Measurements from ENCODE around the gene NELL1.

The NELL1 gene

DNA sequence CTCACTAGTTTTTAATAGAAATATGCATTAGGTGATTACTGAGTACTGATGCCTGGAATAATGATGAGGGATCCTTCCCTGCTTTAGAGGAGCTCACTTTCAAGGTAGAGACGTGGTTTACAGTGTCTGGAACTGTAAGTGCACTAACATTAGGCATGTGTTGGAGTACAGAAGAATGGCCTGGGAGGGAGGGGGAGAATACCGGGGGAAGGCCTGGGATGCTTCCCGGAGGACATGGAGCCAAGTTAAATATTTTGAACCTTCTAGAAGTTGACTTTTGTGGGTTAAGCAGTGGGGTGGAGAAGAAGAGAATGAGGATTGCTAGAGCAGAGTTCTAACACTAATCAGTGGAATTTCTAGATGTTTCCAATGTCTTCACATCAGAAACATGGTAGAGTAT is 261.6 kb downstream of the NELL1 start:
- Histone ChIP-seq H3K4me3 (ENCODE audit: low read depth in 1 of 2, low read length in 2 of 2) (no peak overlapping the region), H3K9me3 (ENCODE audit: low read length) (no peaks in the 10 kb centered on the region), H3K36me3 (ENCODE audit: insufficient read depth, low read length) (no peaks in the 10 kb centered on the region), H3K4me1 (ENCODE audit: insufficient read depth, low read length) (no peaks in the 10 kb centered on the region), H3K9ac (ENCODE audit: low read length) (no peak overlapping the region), H3K27ac (ENCODE audit: low read depth, low read length) (no peak overlapping the region), H3K27me3 (ENCODE audit: control insufficient read depth in 1 of 2, insufficient read depth in 2 of 2, low read length in 2 of 2) (no peaks in the 10 kb centered on the region)

DNA sequence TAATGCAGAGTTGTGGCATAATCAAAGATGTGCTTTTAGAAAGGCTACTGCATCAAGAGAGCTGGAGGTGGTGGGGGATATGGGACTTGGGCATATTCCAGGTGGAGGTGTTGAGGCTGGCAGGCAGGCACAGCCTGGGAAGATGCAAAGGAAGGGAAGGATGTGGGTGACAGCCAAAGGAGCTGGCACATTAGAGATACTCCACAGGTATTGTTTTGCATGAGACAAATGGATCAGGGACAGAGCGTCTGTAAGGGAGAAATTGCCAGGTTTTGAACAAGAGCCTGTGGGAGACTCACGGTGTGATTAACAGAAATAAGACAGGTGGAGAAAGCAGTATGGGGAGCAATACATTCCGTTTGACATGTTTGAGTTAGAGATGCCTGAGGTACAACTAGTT is 263.7 kb downstream of the NELL1 start:
- no peaks in the 10 kb centered on the region for H3K4me1 ChIP-seq (ENCODE audit: insufficient read depth, low read length)
- no peaks in the 10 kb centered on the region for H3K9me3 ChIP-seq (ENCODE audit: low read length)
- H3K36me3 ChIP-seq (ENCODE audit: insufficient read depth, low read length): no peaks in the 10 kb centered on the region
- H3K4me3 ChIP-seq (ENCODE audit: low read depth in 1 of 2, low read length in 2 of 2): no peak overlapping the region
- no peak overlapping the region for H3K9ac ChIP-seq (ENCODE audit: low read length)
- H3K27me3 ChIP-seq (ENCODE audit: control insufficient read depth in 1 of 2, insufficient read depth in 2 of 2, low read length in 2 of 2): no peaks in the 10 kb centered on the region
- H3K27ac ChIP-seq (ENCODE audit: low read depth, low read length): no peak overlapping the region

DNA sequence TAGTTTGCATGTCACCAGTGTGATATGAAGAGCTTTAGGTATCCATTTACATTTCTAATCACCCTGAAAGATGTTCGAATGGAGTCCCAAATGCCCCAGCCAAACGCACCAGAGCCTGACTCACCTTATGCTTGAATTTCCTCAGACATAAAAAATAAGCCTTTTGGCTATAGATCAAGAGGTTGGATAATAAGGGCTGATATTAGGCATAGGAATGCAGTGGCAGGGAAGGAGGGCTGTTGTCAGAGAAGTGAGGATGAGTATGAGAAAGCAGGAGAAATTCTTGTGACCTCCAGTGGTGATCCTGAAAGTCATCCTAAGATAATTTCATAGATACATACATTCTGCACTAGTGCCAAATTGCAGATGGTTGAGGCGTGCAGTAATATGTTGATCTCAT is 264.6 kb downstream of the NELL1 start:
- Histone ChIP-seq H3K4me3 (ENCODE audit: low read depth in 1 of 2, low read length in 2 of 2) (no peak overlapping the region), H3K27ac (ENCODE audit: low read depth, low read length) (no peak overlapping the region), H3K4me1 (ENCODE audit: insufficient read depth, low read length) (no peaks in the 10 kb centered on the region), H3K9ac (ENCODE audit: low read length) (no peak overlapping the region), H3K27me3 (ENCODE audit: control insufficient read depth in 1 of 2, insufficient read depth in 2 of 2, low read length in 2 of 2) (no peaks in the 10 kb centered on the region), H3K36me3 (ENCODE audit: insufficient read depth, low read length) (no peaks in the 10 kb centered on the region), H3K9me3 (ENCODE audit: low read length) (no peaks in the 10 kb centered on the region)

DNA sequence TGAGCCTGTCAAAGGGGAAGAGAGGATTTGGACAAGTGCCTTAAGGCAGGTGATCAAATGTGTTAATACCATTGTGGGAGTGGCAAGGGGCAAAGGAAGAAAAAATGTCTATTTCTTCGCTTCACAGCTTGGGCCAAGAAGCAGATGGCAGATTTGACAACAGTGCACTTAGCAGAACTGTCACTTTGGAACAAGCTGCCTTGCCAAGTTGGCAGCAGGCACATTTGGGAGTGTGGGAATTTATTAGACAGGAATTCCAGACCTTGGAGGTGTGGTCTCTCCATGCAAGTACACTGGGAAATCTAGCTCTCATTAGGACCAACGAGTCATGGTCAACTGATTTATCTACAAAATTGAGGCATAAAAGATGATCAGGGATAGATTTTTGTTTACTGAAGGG is 265.1 kb downstream of the NELL1 start:
- H3K9me3 ChIP-seq (ENCODE audit: low read length): no peaks in the 10 kb centered on the region
- no peaks in the 10 kb centered on the region for H3K27me3 ChIP-seq (ENCODE audit: control insufficient read depth in 1 of 2, insufficient read depth in 2 of 2, low read length in 2 of 2)
- H3K27ac ChIP-seq (ENCODE audit: low read depth, low read length): no peak overlapping the region
- H3K9ac ChIP-seq (ENCODE audit: low read length): no peak overlapping the region
- no peak overlapping the region for H3K4me3 ChIP-seq (ENCODE audit: low read depth in 1 of 2, low read length in 2 of 2)
- no peaks in the 10 kb centered on the region for H3K36me3 ChIP-seq (ENCODE audit: insufficient read depth, low read length)
- no peaks in the 10 kb centered on the region for H3K4me1 ChIP-seq (ENCODE audit: insufficient read depth, low read length)

DNA sequence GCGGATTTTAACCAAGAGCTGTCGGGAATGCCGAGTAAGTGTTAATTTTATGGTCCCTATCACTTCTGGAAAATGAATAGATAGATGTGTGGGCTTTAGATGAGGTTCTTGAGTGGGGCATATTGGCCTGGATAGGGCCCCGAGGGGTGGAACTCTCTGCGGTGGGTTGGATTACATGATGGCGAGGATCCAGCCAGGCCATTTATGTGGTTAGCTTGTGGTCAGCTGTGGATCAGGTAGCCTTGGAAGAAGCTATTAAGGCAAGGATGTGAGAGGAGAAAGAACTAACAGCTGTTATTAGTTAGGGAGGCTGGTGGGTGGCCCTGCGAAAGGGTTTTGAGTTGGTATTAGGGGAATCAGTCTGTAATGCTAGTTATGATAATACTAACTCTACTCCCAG is 268.4 kb downstream of the NELL1 start:
- H3K27me3 ChIP-seq (ENCODE audit: control insufficient read depth in 1 of 2, insufficient read depth in 2 of 2, low read length in 2 of 2): no peaks in the 10 kb centered on the region
- no peaks in the 10 kb centered on the region for H3K9me3 ChIP-seq (ENCODE audit: low read length)
- H3K9ac ChIP-seq (ENCODE audit: low read length): no peak overlapping the region
- H3K36me3 ChIP-seq (ENCODE audit: insufficient read depth, low read length): no peaks in the 10 kb centered on the region
- H3K4me3 ChIP-seq (ENCODE audit: low read depth in 1 of 2, low read length in 2 of 2): no peak overlapping the region
- no peak overlapping the region for H3K27ac ChIP-seq (ENCODE audit: low read depth, low read length)
- H3K4me1 ChIP-seq (ENCODE audit: insufficient read depth, low read length): no peaks in the 10 kb centered on the region

DNA sequence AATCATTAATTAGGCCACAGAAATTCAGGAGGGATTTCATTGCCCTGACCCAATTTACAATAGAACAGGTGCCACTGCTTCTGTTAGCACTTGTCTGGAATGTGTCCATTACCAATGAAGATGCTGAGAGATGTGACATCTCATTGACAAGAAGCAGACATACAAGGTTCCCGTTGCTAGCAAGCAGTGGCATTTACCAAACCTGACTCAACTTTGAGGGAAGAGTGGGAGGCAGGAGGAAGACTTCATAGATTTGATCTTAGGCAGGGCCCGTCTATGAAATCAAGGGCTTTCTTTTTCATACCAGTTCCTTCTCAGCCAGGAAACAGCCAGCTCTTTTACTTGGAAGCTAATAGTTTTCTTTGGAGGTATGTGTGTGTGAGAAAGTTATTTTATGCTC is 280.2 kb downstream of the NELL1 start:
- Histone ChIP-seq H3K9me3 (ENCODE audit: low read length) (no peaks in the 10 kb centered on the region), H3K36me3 (ENCODE audit: insufficient read depth, low read length) (no peaks in the 10 kb centered on the region), H3K9ac (ENCODE audit: low read length) (no peak overlapping the region), H3K4me1 (ENCODE audit: insufficient read depth, low read length) (no peaks in the 10 kb centered on the region), H3K27ac (ENCODE audit: low read depth, low read length) (no peak overlapping the region), H3K4me3 (ENCODE audit: low read depth in 1 of 2, low read length in 2 of 2) (no peak overlapping the region), H3K27me3 (ENCODE audit: control insufficient read depth in 1 of 2, insufficient read depth in 2 of 2, low read length in 2 of 2) (no peaks in the 10 kb centered on the region)

DNA sequence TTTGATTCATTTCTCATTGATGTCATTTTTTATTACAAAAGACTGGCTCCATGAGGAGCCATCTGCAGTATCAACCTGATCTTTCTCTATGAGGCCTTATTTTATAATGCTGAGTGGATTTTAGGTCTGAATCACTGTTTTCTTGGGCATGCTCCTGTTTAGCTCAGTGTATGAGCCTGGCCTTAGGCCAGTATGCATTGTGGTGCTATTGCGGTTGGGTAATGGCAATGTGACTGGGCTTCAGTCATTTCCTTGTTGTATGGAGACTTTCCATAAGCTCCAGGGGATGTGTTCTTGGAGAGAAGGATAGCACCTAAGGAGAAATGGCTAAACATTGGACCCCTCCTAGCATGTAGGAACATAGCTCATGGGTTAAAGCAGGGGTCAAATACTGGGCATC is 293.2 kb downstream of the NELL1 start:
- Histone ChIP-seq H3K4me3 (ENCODE audit: low read depth in 1 of 2, low read length in 2 of 2) (no peak overlapping the region), H3K36me3 (ENCODE audit: insufficient read depth, low read length) (no peaks in the 10 kb centered on the region), H3K9me3 (ENCODE audit: low read length) (no peaks in the 10 kb centered on the region), H3K27ac (ENCODE audit: low read depth, low read length) (no peak overlapping the region), H3K27me3 (ENCODE audit: control insufficient read depth in 1 of 2, insufficient read depth in 2 of 2, low read length in 2 of 2) (no peaks in the 10 kb centered on the region), H3K9ac (ENCODE audit: low read length) (no peak overlapping the region), H3K4me1 (ENCODE audit: insufficient read depth, low read length) (no peaks in the 10 kb centered on the region)

DNA sequence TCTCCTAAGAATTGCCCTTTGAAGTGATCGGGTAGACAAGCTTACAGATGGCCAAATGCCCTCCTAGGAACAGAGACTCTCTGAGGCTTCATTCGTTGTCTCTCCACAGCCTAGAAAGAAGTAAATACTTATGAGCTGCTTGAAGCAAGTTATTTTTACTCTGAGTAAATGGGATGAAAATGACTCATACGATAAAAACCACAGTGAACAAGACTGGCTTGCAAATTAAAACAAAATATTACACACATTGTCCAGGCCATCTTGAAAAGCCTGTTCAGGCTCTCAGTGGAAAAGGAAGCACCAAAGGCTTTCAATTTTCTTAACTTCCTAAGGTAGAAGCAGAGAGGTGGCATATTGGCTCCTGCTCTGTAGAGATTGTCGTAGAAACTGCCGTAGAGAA is 294.2 kb downstream of the NELL1 start:
- no peaks in the 10 kb centered on the region for H3K36me3 ChIP-seq (ENCODE audit: insufficient read depth, low read length)
- H3K27ac ChIP-seq (ENCODE audit: low read depth, low read length): no peak overlapping the region
- H3K9me3 ChIP-seq (ENCODE audit: low read length): no peaks in the 10 kb centered on the region
- no peaks in the 10 kb centered on the region for H3K4me1 ChIP-seq (ENCODE audit: insufficient read depth, low read length)
- H3K27me3 ChIP-seq (ENCODE audit: control insufficient read depth in 1 of 2, insufficient read depth in 2 of 2, low read length in 2 of 2): no peaks in the 10 kb centered on the region
- no peak overlapping the region for H3K4me3 ChIP-seq (ENCODE audit: low read depth in 1 of 2, low read length in 2 of 2)
- no peak overlapping the region for H3K9ac ChIP-seq (ENCODE audit: low read length)

DNA sequence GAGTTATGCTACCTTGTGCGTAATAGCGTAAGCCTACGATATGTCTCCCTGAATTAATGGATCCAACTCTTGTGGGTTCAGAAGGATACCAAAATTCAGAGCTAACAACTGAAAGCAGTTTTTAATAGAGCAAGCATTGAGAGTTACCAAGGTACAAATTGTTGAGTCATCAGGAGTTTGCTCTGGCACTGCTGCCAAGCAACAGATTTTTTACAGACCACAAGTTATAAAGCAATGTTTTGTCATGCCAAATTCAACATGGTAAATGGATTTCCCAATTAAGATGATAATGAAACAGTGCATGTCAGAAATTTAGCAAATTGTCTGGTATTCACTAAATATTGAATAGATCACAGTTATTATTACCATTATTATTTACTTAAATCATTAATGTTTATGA is 295.6 kb downstream of the NELL1 start:
- Histone ChIP-seq H3K4me3 (ENCODE audit: low read depth in 1 of 2, low read length in 2 of 2) (no peak overlapping the region), H3K9me3 (ENCODE audit: low read length) (no peaks in the 10 kb centered on the region), H3K9ac (ENCODE audit: low read length) (no peak overlapping the region), H3K27ac (ENCODE audit: low read depth, low read length) (no peak overlapping the region), H3K36me3 (ENCODE audit: insufficient read depth, low read length) (no peaks in the 10 kb centered on the region), H3K4me1 (ENCODE audit: insufficient read depth, low read length) (no peaks in the 10 kb centered on the region), H3K27me3 (ENCODE audit: control insufficient read depth in 1 of 2, insufficient read depth in 2 of 2, low read length in 2 of 2) (no peaks in the 10 kb centered on the region)

DNA sequence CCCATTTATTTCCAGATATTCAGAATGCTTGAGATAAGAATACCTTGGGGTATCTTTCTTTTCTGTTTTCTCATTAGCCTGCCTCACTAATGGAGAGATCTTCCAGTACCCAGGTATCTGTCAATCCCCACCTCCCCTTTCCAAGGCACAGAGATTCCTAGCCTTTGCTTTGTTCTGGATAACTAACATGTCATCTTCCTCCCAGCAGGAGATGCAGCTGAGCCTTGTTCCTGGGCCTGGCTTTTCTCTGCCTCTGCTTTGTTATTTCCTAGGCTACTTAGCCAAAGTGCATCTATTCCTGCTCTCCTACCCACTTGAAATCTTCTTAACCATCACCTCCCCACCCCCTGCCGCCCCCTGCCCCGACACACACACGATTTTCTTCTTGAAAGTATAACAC is 297.1 kb downstream of the NELL1 start:
- H3K4me3 ChIP-seq (ENCODE audit: low read depth in 1 of 2, low read length in 2 of 2): no peak overlapping the region
- no peak overlapping the region for H3K9ac ChIP-seq (ENCODE audit: low read length)
- no peaks in the 10 kb centered on the region for H3K4me1 ChIP-seq (ENCODE audit: insufficient read depth, low read length)
- no peaks in the 10 kb centered on the region for H3K36me3 ChIP-seq (ENCODE audit: insufficient read depth, low read length)
- H3K27ac ChIP-seq (ENCODE audit: low read depth, low read length): no peak overlapping the region
- H3K9me3 ChIP-seq (ENCODE audit: low read length): no peaks in the 10 kb centered on the region
- no peaks in the 10 kb centered on the region for H3K27me3 ChIP-seq (ENCODE audit: control insufficient read depth in 1 of 2, insufficient read depth in 2 of 2, low read length in 2 of 2)

DNA sequence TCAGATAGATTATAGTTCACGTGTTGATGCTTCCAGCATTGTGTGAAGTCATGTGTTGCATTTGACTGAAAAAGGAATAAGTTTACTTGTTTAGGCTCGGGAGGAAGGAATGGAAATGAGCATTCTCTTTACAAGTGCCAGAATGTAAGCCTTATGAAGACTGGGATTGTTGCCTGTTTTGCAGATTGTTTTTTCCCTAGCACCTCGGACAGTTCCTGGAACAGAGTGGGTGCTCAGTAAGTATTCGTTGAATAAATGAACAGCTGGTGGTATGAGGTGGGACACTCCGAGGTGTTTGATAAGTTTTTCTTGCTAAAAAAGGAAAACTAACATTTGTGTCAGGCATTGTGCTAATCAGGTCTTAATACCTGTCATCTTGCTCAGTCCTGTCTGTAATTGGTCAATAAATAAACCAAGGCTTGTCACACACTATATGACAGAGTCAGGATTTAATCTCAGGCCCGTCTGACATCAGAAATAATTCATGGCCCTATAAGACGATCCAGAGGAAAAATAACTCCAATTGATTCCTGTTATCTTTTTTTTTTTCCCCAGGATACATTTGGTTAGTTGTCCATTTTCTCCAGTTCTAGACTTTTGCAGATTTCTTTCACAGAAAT is 304.7 kb downstream of the NELL1 start:
- no peak overlapping the region for H3K27ac ChIP-seq (ENCODE audit: low read depth, low read length)
- H3K4me1 ChIP-seq (ENCODE audit: insufficient read depth, low read length): no peaks in the 10 kb centered on the region
- no peaks in the 10 kb centered on the region for H3K36me3 ChIP-seq (ENCODE audit: insufficient read depth, low read length)
- H3K9me3 ChIP-seq (ENCODE audit: low read length): no peaks in the 10 kb centered on the region
- no peak overlapping the region for H3K4me3 ChIP-seq (ENCODE audit: low read depth in 1 of 2, low read length in 2 of 2)
- H3K9ac ChIP-seq (ENCODE audit: low read length): no peak overlapping the region
- no peaks in the 10 kb centered on the region for H3K27me3 ChIP-seq (ENCODE audit: control insufficient read depth in 1 of 2, insufficient read depth in 2 of 2, low read length in 2 of 2)

DNA sequence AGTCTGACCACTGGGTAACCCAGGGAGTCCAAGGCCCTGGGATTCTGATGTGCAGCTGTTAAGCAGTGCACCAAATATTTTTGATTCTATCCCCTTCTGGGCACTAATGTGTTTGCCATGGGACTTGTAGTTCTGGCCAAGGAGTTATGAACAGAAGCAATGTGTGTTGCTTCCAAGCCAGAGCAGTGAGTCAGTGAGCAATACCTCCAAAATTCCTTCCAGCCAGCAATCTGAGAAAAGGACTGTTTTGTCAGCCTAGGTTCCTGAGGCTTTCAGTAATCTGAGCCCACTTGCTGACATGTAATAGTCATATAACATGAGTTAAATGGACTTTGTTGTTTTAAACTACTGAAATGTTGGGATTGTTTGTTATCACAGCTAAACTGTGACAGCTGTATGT is 311.4 kb downstream of the NELL1 start:
- Histone ChIP-seq H3K36me3 (ENCODE audit: insufficient read depth, low read length) (no peaks in the 10 kb centered on the region), H3K9me3 (ENCODE audit: low read length) (no peaks in the 10 kb centered on the region), H3K9ac (ENCODE audit: low read length) (no peak overlapping the region), H3K4me3 (ENCODE audit: low read depth in 1 of 2, low read length in 2 of 2) (no peak overlapping the region), H3K27me3 (ENCODE audit: control insufficient read depth in 1 of 2, insufficient read depth in 2 of 2, low read length in 2 of 2) (no peaks in the 10 kb centered on the region), H3K27ac (ENCODE audit: low read depth, low read length) (no peak overlapping the region), H3K4me1 (ENCODE audit: insufficient read depth, low read length) (no peaks in the 10 kb centered on the region)

All from muscle layer of colon (tissue), 2 donors.